ENCODE data around the gene FRYL.

- no peak for TF ChIP-seq CTCF (IDR thresholded peaks at IDR 0.05)
- no peak for TF ChIP-seq POLR2A (IDR thresholded peaks at IDR 0.05)
Observed at GRCh38 chr4:48639807-48640206, 140.3 kb downstream of the FRYL start.

Data from lower leg skin (tissue), 3 donors.